Fibroblast of mammary gland (primary cell): ENCODE results near the gene KCNQ1.

Experiments used
- DNase-seq: peaks from one replicate; pipeline ENCODE4 v3.0.0-alpha.2; 2010; ENCODE audit warnings: low read depth
- H3K4me3 ChIP-seq: 2 replicates; pipeline ENCODE4 v1.5.1; 2011; ENCODE audit warnings: low read depth, mild to moderate bottlenecking, low read length, moderate library complexity; ENCODE audit not compliant: control insufficient read depth
- TF ChIP-seq, protein P1 (sequence below): conservative IDR thresholded peaks from 2 replicates; pipeline ENCODE4 v1.5.1; 2011; ENCODE audit warnings: low read depth, low read length, inconsistent platforms; ENCODE audit not compliant: control insufficient read depth, insufficient read depth

KCNQ1 gene

DNA sequence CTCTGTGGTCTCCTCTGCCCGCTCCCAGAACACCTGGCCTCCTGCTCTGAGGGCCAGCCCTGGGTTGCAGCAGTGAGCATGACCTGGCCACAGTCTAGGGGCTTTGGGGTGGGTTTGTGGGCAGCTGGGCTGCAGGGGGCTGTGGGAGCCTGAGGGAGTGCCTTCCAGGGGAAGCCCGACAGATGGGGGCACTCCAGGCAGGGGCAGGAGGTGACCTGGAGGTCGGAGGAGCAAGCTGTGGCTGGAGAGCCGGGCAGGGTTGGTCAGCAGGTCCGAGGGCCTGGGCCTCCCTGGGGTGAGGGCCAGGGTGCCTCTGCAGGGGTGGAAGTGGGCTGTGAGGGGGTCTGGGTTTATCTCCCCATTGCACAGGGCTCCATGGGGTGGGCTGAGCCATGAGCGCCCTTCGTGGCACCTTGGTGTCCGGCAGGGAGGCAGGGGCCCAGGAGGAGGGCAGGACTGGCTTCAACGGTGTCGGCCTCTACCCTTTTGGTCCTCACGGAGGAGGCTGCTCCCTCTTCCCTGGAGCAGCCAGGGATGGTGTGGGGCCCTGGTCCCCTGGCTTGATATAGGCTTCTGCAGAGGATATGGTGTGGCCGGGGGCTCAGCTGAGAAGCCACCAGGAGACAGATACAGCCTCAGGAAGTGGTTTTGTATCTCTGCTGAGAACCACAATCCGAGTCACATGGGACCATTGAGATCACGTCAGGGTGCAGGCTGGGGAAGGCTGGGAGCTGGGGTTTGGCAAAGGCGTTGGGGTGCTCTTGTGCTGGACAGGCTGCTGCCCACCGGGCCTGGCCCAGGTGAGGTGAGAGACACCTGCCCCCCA lies 22.3 kb downstream of the KCNQ1 start:
- no peak for DNase-seq
- no peak overlapping the region for H3K4me3 ChIP-seq
- TF ChIP-seq, protein P1, sequence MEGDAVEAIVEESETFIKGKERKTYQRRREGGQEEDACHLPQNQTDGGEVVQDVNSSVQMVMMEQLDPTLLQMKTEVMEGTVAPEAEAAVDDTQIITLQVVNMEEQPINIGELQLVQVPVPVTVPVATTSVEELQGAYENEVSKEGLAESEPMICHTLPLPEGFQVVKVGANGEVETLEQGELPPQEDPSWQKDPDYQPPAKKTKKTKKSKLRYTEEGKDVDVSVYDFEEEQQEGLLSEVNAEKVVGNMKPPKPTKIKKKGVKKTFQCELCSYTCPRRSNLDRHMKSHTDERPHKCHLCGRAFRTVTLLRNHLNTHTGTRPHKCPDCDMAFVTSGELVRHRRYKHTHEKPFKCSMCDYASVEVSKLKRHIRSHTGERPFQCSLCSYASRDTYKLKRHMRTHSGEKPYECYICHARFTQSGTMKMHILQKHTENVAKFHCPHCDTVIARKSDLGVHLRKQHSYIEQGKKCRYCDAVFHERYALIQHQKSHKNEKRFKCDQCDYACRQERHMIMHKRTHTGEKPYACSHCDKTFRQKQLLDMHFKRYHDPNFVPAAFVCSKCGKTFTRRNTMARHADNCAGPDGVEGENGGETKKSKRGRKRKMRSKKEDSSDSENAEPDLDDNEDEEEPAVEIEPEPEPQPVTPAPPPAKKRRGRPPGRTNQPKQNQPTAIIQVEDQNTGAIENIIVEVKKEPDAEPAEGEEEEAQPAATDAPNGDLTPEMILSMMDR: no peak

DNA sequence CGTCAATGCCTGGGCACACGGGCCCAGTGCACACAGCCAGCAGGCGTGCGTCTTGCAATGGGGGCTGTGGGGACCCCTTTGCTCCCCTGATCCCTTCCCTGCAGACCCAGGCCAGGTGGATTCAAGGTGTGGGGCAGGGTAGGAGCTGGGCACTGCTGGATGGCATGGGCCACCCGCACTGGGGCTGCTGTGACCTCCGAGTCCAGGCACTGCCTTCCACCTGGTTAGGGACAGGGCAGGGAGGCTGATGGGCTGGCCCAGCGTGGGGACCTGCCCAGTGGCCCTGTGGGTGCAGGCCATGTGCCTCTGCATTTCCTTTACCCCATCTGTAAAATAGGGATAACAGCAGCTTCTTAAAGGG lies 22.9 kb downstream of the KCNQ1 start:
- no peak for DNase-seq
- no peak overlapping the region for H3K4me3 ChIP-seq
- TF ChIP-seq, protein P1: no peak

DNA sequence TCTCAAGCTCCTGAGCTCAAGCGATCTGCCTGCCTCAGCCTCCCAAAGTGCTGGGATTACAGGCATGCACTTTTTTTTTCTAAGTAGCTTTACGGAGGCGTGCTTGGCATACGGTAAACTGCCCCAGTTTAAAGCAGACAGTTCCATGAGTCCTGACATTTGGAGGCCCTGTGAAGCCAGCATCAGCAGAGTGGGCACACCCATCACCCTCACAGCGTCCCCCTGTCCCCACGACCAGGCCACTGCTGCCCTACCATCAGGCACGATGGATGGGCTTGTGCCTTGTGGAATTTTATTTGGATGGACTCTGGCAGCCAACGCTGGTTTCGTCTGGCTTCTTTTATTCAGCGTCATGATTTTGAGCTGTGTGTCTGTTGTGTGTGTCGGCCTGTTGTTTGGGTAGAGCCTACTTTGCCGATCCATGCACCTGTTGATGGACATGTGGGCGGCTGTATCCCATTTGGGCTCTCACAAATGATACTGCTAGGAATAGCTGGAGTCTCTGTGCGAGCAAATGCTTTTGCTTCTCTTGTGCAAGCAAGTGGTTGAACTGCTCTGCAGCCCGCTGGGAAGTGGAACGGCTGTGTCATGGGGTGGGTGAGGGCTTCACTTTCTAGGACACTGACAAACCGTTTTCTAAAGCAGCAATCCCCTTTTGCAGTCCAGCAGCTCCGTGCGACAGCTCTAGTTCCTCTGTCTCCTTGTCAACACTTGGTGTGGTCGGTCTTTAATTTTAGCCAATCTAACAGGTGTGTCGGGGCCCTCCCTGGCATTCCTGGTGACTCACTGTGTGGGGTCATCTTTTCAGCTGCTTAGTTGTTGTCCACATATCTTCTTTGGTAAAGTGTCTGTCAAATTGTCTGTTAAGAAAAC lies 23.8 kb downstream of the KCNQ1 start:
- TF ChIP-seq, protein P1: no peak
- no peak overlapping the region for H3K4me3 ChIP-seq
- no peak for DNase-seq

DNA sequence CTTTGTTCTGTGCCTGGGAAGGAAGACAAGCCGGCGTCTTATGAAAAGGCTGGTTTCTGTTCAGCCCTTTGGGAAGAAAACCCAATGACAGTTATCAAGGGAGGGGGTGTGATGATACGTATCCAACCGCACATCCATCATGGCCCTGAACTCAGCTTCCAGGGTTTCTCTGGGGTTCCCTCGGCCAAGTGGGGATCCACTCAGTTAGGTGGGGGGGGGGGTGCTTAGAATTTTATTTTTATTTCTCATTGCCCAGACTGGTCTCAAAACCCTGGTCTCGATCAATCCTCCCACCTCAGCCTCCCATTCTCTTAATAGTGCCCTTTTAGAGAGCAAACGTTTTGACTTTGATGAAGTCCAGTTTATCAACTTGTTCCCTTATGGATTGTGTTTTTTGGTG lies 25.7 kb downstream of the KCNQ1 start:
- no peak overlapping the region for H3K4me3 ChIP-seq
- no peak for DNase-seq
- TF ChIP-seq, protein P1: no peak

DNA sequence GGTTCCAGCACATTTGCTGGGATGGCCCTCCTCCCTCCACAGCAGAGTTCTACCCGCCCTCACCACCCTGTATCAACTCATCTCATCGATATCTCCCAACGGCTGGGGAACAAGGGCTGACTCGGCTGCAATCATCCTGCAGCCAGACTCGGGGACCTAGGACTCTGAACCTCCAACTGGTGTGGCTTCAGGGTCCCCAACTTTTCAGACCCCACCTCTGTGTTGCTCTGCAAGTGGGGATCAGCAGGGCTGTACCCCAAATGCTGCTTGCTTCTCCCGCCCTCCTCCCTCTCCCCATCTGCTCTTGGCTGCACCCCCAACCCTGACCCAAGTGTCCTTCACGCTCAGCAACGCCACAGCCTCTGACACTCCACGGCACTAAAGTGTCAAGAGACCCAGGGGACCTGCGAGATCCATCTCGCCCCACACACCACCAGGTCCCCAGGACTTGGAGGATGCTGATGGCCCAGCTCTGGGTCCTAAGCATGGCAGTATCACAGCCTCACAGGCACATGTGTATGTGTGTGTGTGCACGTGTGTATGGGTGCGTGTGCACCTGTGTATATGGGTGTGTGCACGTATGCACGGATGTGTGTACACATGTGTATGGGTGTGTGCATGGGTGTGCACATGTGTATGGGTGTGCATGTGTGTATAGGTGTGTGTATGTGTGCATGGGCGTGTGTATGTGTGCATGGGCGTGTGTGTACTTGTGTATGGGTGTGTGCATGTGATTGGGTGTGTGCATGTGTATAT lies 26.4 kb downstream of the KCNQ1 start:
- H3K4me3 ChIP-seq: no peak overlapping the region
- no peak for DNase-seq
- TF ChIP-seq, protein P1: no peak

DNA sequence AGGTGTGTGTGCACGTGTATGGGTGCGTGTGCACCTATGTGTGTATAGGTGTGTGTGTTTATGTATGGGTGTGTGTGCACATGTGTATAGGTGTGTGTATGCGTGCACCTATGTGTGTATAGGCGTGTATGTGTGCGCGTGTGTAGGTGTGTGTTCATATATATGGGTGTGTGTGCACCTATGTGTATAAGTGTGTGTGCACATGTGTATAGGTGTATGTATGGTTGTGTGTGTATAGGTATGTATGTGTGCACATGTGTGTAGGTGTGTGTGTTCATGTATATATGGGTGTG lies 26.9 kb downstream of the KCNQ1 start:
- no peak overlapping the region for H3K4me3 ChIP-seq
- DNase-seq: no peak
- TF ChIP-seq, protein P1: no peak
